C4-2B (cell line): ENCODE data around the gene RBFOX2.
"Not testable (repeated sequence)": the region's sequence is repeated elsewhere in the genome, so short reads cannot be mapped to it uniquely, and the experiment has no call there.

Source experiments
- H3K27ac ChIP-seq: fragments of 450-650 bp; 2 replicates; pipeline ENCODE4 v1.5.1; 2017
- ZFX ChIP-seq: fragments of 450-650 bp; IDR thresholded peaks from 2 replicates; pipeline ENCODE4 v1.6.1; 2017
- TF ChIP-seq, protein P1 (sequence below): fragments of 450-650 bp; conservative IDR thresholded peaks from 2 replicates; pipeline ENCODE4 v1.5.1; 2017; ENCODE audit warnings: mild to moderate bottlenecking

Gene RBFOX2

DNA sequence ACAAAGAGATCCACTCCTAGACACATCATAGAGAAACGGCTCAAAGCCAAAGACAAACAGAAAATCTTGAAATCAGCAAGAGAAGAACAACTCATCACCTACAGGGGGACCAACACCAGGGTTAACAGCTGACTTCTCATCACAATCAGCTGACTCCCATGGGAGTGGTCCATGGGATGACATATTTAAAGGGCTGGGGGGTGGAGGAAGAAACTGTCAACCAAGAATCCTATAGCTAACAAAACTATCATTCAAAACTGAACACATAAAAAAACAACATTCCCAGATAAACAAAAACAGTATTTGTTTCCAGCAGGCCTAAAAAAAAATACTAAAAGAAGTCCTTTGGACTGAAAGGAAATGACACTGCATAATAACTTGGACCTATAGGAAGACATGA lies 224.2 kb downstream of the RBFOX2 start:
- TF ChIP-seq, protein P1, sequence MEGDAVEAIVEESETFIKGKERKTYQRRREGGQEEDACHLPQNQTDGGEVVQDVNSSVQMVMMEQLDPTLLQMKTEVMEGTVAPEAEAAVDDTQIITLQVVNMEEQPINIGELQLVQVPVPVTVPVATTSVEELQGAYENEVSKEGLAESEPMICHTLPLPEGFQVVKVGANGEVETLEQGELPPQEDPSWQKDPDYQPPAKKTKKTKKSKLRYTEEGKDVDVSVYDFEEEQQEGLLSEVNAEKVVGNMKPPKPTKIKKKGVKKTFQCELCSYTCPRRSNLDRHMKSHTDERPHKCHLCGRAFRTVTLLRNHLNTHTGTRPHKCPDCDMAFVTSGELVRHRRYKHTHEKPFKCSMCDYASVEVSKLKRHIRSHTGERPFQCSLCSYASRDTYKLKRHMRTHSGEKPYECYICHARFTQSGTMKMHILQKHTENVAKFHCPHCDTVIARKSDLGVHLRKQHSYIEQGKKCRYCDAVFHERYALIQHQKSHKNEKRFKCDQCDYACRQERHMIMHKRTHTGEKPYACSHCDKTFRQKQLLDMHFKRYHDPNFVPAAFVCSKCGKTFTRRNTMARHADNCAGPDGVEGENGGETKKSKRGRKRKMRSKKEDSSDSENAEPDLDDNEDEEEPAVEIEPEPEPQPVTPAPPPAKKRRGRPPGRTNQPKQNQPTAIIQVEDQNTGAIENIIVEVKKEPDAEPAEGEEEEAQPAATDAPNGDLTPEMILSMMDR: no peak
- no peak overlapping the region for H3K27ac ChIP-seq

DNA sequence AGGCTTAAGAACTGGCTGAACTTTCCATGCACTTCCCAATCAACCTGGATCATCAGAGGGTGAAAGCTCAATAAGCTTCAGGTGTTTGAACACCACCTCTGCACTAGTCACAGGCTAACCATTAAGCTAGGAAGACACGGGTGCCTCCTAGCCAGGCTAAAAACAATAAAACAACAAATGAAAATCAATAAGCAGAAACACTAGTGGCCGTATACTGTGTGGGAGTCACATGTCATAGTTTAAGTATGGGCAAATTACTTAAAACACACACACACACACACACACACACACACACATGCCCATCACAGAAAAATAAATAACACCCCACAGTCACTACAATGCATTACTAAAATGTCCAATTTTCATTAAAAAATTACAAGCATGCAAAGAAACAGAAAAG lies 225.7 kb downstream of the RBFOX2 start:
- TF ChIP-seq, protein P1: no peak
- TF ChIP-seq ZFX: no peak
- H3K27ac ChIP-seq: no peak overlapping the region; the same call in 1 of the 2 replicates

DNA sequence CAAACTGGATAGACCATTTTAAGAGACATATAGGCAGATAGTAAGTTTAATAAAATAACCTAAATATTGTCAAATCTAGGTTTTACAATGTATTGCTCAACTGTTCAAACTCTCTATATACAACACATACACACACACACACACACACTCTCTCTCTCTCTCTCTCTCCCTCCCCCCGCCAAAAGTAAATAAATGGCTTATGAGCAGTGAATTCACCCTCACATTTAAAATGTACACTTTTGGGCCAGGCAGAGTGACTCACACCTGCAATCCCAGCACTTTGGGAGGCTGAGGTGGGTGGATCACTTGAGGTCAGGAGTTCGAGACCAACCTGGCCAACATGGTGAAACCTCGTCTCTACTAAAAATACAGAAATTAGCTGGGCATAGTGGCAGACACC lies 227.3 kb downstream of the RBFOX2 start:
- not testable (repeated sequence) for H3K27ac ChIP-seq

DNA sequence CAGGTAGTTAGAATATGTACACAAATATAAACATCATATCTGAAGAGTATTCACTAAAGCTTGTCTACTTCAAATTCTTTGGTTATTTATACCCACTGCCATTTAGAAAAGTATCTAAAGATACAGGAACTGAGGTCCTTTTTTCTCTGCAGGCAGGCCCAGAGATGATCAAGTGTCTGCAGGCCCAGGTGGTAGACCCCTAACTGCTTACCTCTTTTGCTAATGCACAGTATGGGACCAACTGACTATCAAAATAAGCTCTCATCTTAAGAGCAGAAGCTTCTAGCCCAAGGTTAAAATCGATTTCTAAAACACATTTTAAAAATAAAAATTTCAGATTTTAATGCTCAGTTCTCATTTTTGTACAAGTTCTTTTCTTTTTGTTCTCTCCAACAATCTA lies 229.5 kb downstream of the RBFOX2 start:
- H3K27ac ChIP-seq: no peak overlapping the region
- TF ChIP-seq ZFX: no peak
- TF ChIP-seq, protein P1: no peak

DNA sequence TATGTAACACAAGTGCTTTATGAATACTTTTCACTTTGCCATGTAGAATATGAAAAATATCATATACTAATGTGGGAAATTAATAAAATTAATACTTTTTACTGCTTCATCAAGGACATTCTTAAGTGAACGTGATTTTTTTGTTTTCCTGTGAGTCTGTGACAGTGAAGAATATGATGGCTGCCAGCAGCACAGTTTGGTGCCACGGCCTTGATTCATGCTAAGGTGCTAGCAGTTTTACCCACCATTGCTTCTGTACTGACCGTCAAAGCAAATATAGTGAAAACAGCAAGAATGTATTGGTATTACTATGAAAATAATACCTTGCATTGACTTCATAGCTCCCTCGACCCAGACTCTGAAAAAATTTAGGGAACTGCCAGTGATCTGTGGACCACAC lies 231.2 kb downstream of the RBFOX2 start:
- no peak for TF ChIP-seq ZFX
- TF ChIP-seq, protein P1: no peak
- no peak overlapping the region for H3K27ac ChIP-seq

DNA sequence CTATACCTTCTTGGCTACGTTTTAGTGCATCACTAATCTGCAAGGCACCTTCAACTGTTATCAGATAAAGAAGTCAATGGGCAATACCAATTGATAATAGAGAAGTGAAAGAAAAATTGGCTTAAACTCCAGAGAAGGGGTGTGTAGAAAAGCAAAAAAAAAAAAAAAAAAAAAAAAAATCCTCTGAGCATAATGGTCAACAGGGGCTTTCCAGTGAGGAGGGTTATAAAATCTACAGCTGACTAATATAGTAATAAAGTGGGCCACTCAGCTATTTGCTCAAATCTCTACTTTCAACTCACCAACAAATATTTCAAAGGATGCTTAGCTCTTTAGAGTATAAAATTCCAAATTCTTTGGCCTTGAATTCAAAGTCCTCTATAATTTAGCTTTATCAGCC lies 233.1 kb downstream of the RBFOX2 start:
- TF ChIP-seq, protein P1: no peak
- no peak for TF ChIP-seq ZFX
- H3K27ac ChIP-seq: no peak overlapping the region

DNA sequence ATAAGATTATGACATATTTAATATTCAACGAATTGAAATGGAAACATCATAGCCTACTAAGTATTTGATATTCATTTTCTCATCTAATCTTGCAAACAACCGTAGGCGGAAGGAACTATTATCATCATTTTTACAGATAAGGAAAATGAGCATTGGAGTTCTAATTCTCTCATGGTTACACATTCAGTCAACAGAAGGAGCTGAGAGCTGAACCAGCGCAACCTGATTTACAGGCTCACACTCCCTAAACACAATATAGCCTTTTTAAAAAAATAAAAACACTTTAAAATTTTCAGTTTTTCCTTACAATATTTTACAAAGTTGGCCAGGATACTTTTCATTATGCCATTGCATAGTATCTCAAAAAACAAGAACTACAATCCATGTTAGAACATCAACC lies 236.1 kb downstream of the RBFOX2 start:
- no peak overlapping the region for H3K27ac ChIP-seq
- TF ChIP-seq, protein P1: no peak
- no peak for TF ChIP-seq ZFX

DNA sequence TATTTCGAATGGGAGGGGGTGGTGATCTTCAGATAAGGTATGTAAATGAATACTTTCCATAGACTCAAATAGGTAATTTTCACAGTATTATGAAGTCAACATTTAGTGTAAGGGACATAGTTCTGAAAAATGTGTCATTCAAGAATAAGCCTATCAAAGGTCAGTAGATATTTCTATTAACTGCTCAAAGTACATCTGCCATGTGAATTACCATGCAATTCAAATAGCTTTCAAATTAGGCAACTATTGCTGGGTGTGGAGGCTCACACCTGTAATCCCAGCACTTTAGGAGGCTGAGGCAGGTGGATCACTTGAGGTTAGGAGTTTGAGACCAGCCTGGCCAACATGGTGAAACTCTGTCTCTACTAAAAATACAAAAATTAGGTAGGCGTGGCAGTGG lies 236.8 kb downstream of the RBFOX2 start:
- H3K27ac ChIP-seq: not testable (repeated sequence)
